DND-41 (cell line): ENCODE measurements around the gene AFAP1L1.

Experiments
- EZH2 ChIP-seq: IDR thresholded peaks from 3 replicates; pipeline ENCODE4 v1.6.1; 2012; ENCODE audit warnings: borderline replicate concordance, low read depth, mild to moderate bottlenecking, moderate library complexity, low read length, inconsistent platforms; ENCODE audit not compliant: severe bottlenecking
- TF ChIP-seq, protein P1 (sequence below): IDR thresholded peaks from 2 replicates; pipeline ENCODE4 v1.5.1; 2012; ENCODE audit warnings: borderline replicate concordance, low read length, moderate library complexity, mild to moderate bottlenecking; ENCODE audit not compliant: poor library complexity, severe bottlenecking; ENCODE audit errors: extremely low read depth

DNA sequence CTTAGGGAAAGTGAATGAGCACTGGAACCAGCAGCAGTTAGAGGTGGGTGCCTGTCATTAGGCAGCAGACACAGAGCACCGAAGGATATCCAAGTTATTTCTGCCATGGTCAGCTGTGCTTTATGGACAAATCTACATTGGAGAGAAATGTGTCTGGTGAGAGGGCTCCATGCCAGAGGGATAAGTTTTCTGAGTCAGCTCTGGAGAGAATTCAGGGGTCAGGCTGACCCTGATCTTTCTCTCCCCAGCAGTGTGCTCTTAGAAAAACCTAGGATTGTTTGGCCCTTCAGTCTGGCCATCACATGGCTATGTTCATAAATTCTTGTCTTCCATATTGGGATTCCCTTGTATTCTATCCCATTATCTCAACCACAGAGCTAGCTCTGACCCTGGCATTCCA lies 116.3 kb downstream of the AFAP1L1 start:
- TF ChIP-seq, protein P1, sequence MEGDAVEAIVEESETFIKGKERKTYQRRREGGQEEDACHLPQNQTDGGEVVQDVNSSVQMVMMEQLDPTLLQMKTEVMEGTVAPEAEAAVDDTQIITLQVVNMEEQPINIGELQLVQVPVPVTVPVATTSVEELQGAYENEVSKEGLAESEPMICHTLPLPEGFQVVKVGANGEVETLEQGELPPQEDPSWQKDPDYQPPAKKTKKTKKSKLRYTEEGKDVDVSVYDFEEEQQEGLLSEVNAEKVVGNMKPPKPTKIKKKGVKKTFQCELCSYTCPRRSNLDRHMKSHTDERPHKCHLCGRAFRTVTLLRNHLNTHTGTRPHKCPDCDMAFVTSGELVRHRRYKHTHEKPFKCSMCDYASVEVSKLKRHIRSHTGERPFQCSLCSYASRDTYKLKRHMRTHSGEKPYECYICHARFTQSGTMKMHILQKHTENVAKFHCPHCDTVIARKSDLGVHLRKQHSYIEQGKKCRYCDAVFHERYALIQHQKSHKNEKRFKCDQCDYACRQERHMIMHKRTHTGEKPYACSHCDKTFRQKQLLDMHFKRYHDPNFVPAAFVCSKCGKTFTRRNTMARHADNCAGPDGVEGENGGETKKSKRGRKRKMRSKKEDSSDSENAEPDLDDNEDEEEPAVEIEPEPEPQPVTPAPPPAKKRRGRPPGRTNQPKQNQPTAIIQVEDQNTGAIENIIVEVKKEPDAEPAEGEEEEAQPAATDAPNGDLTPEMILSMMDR: no peak
- no peak for TF ChIP-seq EZH2
